ENCODE data around the gene YIPF3. TPM values are rescaled to one million over a fixed set of nuclear protein-coding genes. Genes with fewer than 3 reads are reported as not detected.
A peak's percentile ranks its signal among the peaks of the same experiment; 100 is the strongest.

Gene YIPF3
- total RNA-seq, 6 experiments from 2014 or later = 58.9 to 70.0 (median 62.7) TPM

GRCh38 chr6:43508481-43509141, 8.1 kb downstream of the YIPF3 start:
- Histone ChIP-seq H3K4me1 (peaks cover 0 to 14% (median 2%) of the 10 kb centered on the region in 4 donors), H3K9me3 (no peaks in the 10 kb centered on the region), H3K27me3 (no peaks in the 10 kb centered on the region), H3K4me3 (no peak overlapping the region), H3K27ac (no peak overlapping the region), H3K36me3 (peaks cover 0 to 36% (median 14%) of the 10 kb centered on the region in 4 donors)
- ATAC-seq (no peak), DNase-seq (no peak)
- TF ChIP-seq, protein P1, sequence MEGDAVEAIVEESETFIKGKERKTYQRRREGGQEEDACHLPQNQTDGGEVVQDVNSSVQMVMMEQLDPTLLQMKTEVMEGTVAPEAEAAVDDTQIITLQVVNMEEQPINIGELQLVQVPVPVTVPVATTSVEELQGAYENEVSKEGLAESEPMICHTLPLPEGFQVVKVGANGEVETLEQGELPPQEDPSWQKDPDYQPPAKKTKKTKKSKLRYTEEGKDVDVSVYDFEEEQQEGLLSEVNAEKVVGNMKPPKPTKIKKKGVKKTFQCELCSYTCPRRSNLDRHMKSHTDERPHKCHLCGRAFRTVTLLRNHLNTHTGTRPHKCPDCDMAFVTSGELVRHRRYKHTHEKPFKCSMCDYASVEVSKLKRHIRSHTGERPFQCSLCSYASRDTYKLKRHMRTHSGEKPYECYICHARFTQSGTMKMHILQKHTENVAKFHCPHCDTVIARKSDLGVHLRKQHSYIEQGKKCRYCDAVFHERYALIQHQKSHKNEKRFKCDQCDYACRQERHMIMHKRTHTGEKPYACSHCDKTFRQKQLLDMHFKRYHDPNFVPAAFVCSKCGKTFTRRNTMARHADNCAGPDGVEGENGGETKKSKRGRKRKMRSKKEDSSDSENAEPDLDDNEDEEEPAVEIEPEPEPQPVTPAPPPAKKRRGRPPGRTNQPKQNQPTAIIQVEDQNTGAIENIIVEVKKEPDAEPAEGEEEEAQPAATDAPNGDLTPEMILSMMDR (IDR thresholded peaks at IDR 0.05) = no peak
- TF ChIP-seq POLR2A (IDR thresholded peaks at IDR 0.05) = no peak
- 70% methylated on average over 5 of the region's 8 CpGs for WGBS (ENCODE audit: insufficient coverage, low coverage, low lambda C conversion rate, missing lambda C conversion rate)
- intact Hi-C loops (cut with DNase I) = loop anchor here (5.0 kb wide), 1 partner anchor 56 kb away; no protein-coding TSS in a partner anchor

DNA sequence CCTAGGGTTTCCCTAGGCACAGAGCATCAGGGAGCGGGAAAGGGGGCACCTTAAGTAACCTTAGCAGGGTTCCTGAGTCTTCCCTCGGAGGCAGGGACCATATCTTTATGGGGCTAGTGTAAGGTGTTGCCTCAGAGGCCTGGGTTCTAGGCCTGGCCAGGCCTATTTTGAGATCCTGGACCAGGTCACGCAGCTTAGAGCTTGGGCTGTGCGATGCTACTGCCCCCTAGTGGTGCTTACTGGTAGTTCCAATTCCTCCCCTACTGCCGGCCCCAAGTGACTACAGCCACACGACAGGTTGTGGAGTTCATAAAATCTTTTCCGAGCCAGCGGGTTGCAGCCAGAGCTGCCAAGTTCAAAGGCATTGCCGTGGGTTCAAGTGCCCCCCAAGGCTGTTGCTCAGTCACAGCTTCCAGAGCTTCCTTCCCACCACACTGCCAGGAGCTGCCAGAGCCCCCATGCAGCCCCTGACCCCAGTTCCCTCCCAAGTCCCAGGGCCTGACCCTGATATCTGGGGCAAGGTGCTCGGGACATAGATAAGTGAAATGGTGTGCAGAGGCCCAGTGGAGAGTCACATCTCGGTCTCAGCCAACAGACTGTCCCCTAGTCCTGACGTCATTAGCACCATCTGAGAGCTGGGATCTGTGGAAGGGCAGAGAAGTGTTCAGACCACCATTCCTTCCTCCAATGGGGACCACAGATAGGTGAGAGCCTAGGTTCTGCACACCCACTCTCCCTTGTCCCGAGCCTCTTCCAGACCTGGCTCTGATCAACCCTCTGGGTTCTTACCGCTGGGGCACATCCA, 9.9 kb downstream of the YIPF3 start:
- peak; percentile 70 to 77 (median 73) for ATAC-seq
- DNase-seq = peak; percentile 64 to 81 (median 79)

GRCh38 chr6:43506171-43506570, 10.6 kb downstream of the YIPF3 start:
- TF ChIP-seq POLR2A (IDR thresholded peaks at IDR 0.05) = no peak
- TF ChIP-seq, protein P1 (IDR thresholded peaks at IDR 0.05) = no peak

More for the DNA sequence above, 9.9 kb downstream of the YIPF3 start:
- intact Hi-C loops (cut with DNase I) = loop anchor here (5.0 kb wide), 1 partner anchor 55 kb away; no protein-coding TSS in a partner anchor
- WGBS (ENCODE audit: insufficient coverage, low coverage, low lambda C conversion rate, missing lambda C conversion rate) = 26% methylated on average over 12 of the region's 14 CpGs
- TF ChIP-seq, protein P1 (IDR thresholded peaks at IDR 0.05) = peak; percentile 88 to 98 (median 96)
- no peak for TF ChIP-seq POLR2A (IDR thresholded peaks at IDR 0.05)
- Histone ChIP-seq H3K4me3 (no peak overlapping the region), H3K27me3 (no peaks in the 10 kb centered on the region), H3K9me3 (no peaks in the 10 kb centered on the region), H3K4me1 (peaks cover 0 to 14% (median 2%) of the 10 kb centered on the region in 4 donors), H3K36me3 (peaks cover 0 to 31% (median 9%) of the 10 kb centered on the region in 4 donors), H3K27ac (no peak overlapping the region)

GRCh38 chr6:43505718-43506117, 11.0 kb downstream of the YIPF3 start:
- TF ChIP-seq, protein P1 (IDR thresholded peaks at IDR 0.05) = no peak
- no peak for TF ChIP-seq POLR2A (IDR thresholded peaks at IDR 0.05)
- intact Hi-C loops (cut with DNase I) = loop anchor here (5.0 kb wide), 1 partner anchor 53 kb away; no protein-coding TSS in a partner anchor
- no peak for ATAC-seq

More at GRCh38 chr6:43506171-43506570, 10.6 kb downstream of the YIPF3 start:
- peaks cover 0 to 28% (median 8%) of the 10 kb centered on the region in 4 donors for H3K36me3 ChIP-seq
- intact Hi-C loops (cut with DNase I) = loop anchor here (5.0 kb wide), 1 partner anchor 54 kb away; no protein-coding TSS in a partner anchor
- ATAC-seq = no peak
- no peak overlapping the region for H3K4me3 ChIP-seq
- WGBS (ENCODE audit: insufficient coverage, low coverage, low lambda C conversion rate, missing lambda C conversion rate) = 93% methylated on average over 3 of the region's 3 CpGs
- peaks cover 0 to 14% (median 2%) of the 10 kb centered on the region in 4 donors for H3K4me1 ChIP-seq
- no peaks in the 10 kb centered on the region for H3K27me3 ChIP-seq
- H3K27ac ChIP-seq = no peak overlapping the region
- no peak for DNase-seq
- no peaks in the 10 kb centered on the region for H3K9me3 ChIP-seq

More at GRCh38 chr6:43505718-43506117, 11.0 kb downstream of the YIPF3 start:
- Histone ChIP-seq H3K4me3 (no peak overlapping the region), H3K27ac (no peak overlapping the region), H3K9me3 (no peaks in the 10 kb centered on the region), H3K27me3 (no peaks in the 10 kb centered on the region), H3K4me1 (peaks cover 0 to 13% (median 2%) of the 10 kb centered on the region in 4 donors), H3K36me3 (peaks cover 0 to 31% (median 6%) of the 10 kb centered on the region in 4 donors)
- DNase-seq = no peak
- WGBS (ENCODE audit: insufficient coverage, low coverage, low lambda C conversion rate, missing lambda C conversion rate) = 51% methylated on average over 4 of the region's 6 CpGs
